IPS-NIHi7 (cell line): Measurements from ENCODE around the gene PBLD.
"Not testable (repeated sequence)": the region's sequence is repeated elsewhere in the genome, so short reads cannot be mapped to it uniquely, and the experiment has no call there.

ENCODE experiments used
- DNase-seq: peaks from one replicate; pipeline ENCODE4 v3.0.0; 2012; ENCODE audit warnings: mixed read lengths; ENCODE audit errors: extremely low spot score

PBLD gene

DNA sequence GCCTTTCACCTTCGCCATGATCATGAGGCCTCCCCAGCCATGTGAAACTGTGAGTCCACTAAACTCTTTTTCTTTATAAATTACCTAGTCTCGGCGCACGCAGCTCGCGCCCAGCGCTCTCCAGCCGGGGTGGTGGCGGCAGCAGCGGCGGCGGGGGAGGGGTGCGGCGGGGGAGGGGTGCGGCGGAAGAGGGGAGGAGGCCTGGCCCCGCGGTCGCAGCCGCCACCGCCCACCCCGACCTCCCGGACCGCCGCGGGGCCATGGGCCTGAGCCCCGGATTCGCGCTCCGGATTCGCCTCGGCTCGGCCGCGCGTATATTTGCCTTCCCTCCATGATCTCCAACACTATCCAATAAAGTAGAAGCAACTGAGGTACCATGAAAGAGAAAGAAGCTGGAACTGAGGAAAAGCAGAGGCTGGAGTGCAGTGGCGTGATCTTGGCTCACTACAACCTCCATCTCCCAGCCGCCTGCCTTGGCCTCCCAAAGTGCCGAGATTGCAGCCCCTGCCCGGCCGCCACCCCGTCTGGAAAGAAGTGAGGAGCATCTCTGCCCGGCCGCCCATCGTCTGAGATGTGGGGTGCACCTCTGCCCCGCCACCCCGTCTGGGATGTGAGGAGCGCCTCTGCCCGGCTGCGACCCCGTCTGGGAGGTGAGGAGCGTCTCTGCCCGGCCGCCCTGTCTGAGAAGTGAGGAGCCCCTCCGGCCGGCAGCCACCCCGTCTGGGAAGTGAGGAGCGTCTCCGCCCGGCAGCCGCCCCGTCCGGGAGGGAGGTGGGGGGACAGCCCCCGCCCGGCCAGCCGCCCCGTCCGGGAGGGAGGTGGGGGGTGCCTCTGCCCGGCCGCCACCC, 53.6 kb downstream of the PBLD start:
- not testable (repeated sequence) for DNase-seq

DNA sequence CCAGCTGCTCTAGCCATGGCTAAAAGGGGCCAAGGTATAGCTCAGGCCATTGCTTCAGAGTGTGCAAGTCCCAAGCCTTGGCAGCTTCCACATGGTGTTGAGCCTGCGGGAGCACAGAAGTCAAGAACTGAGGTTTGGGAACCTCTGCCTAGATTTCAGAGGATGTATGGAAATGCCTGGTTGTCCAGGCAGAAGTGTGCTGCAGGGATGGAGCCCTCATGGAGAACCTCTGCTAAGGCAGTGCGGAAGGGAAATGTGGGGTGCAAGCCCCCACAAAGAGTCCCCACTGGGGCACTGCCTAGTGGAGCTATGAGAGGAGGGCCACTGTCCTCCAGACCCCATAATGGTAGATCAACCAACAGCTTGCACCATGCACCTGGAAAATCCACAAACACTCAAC, 54.9 kb downstream of the PBLD start:
- not testable (repeated sequence) for DNase-seq

DNA sequence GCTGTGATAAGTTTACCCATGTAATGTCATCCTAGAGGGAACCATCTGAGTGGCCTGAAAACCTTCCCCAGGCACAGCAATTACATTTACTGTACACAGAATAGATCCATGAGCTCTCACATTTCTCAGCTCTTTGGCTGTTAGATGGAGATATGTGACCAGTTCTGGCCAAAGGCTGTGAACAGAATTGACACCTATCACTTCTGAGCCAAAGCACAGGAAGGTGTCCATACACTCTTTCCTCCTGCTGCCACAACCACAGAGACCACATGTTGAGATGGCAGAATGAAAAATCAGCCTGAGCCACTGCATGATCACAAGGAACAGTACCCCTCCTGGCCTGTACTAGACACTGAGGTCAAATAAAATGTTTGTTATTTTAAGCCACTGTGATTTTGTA, 56.5 kb downstream of the PBLD start:
- no peak for DNase-seq

DNA sequence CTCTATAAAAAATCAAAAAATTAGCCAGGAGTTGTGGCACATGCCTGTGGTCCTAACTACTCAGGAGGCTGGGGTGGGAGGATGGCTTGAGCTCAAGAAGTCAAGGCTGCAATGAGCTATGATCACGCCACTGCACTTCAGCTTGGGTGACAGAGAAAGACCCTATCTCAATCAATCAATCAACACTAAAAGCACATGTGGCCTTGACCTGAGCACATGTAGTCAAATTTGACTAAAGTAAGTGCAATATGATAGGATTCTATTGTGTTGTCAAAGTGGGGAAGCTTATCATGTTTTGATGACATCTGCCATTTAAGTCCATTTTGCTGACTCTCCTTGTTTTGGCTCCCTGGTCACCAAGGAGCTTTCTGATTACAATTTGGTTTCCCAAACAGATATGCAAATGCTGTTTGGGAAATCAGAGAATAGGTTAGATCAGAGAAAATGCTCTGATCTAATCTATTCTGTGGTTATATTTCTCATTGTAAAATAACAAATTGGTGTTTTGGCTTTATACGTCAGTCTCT, 57.1 kb downstream of the PBLD start:
- DNase-seq = no peak

DNA sequence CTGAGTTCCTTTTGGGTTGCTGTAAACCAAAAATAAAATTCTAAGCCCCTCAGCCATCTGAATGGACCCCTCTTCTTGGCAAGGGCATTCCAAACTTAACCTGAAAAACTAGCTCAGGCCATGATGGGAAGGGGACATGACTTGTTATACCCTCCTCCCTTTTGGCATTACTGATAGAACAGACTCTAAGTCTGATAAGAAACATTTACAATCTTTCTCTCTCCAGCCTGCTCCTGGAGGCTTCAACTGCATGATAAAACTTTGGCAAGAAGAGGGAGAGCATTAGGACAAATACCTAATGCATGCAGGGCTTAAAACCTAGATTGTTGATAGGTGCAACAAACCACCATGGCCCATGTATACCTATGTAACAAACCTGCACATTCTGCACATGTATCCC, 59.9 kb downstream of the PBLD start:
- DNase-seq = no peak

DNA sequence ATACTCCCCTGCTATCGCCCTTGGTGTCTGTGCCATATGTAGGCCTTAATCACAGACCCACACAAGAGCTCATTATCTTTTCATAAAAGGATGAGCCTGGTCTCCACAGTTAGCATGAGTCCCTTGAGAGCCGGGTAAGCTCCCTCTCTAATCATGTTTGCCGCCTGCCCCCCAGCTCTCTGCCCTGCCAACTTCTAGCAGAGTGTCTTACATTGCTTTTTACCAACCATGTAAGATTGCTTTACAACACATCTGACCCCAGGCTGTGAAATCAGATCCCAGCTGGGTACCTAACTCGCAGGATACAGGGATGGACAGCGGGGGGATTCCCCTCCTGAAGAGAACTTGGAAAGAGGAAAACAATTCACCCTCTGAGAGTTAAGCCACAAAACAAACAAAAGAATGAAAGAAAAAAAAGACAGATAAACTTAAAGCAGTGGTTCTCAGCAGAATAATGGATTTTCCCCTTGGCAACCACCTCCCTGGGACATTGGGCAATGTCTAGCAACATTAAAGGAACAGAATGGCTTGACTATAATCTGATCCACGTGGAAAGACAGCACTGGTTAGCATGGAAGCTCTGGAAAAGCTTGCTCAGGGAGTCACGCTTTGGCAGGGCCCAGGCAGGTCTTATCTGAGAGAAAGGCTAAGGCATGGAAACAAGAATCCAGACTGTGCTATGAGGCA, 61.4 kb downstream of the PBLD start:
- DNase-seq = peak; percentile 26

DNA sequence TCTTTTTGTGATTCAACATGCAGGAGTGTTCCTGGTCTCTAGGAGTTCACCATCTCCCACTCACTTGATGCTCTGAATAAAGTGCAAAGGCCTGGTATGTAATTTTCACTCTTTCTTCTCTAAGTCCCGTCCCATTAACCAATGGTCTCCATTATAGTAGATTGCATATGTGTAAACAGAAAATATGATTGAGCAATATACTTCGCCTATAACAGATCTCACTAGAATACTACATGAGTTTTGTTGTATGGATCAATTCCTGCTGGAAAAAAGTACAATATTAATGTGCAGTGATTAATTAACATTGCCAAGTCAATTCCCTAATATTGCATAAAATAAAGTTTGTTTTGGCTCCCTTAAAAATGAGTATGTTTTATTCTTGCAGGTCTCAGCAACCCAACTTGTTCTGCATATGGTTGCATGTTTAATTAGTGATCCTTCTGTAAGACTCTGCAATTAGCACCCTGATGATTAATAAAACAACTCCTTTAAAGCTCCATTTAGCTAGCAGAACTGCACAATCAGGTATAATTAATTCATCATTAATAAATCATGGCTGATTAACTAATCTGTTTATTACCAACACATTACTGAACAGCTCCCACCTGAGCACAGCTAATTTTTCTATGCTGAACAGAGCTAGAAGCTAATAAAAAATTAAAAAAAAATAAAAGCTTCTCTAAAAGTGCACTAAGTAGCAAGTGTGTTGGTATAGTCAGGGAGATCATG, 63.0 kb downstream of the PBLD start:
- no peak for DNase-seq

DNA sequence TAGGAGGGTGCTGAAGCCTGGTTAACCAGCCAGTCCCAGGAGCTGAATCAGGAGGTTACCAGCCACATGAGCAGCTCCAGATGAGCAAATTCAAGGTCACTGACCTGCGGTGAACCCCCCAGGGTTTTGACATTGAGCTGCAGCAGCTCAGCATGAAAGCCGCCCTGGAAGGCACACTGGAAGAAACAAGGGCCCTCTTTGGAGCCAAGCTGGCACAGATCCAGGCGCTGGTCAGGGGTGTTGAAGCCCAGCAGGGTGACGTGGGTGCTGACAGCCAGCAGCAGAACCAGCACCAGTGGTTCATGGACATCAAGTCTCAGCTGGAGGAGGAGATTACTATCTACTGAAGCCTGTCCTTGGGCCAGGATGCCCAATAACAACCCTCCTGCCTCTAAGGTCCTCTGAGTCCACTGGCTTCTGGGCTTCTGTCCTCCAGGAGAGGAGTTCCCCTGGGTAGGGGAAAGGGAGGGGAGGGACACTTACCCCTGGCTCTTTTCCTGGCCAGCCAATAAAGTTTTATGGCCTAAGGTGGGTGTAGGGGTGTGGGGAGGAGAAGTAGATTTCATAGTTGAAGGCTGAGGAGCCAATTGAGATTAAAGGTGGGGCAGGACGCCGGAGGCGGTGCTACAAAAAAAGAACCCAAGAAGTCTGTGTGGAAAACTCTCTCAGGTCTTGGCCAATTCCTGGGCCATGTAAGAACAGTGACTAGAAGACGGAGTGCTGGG, 71.4 kb downstream of the PBLD start:
- no peak for DNase-seq

DNA sequence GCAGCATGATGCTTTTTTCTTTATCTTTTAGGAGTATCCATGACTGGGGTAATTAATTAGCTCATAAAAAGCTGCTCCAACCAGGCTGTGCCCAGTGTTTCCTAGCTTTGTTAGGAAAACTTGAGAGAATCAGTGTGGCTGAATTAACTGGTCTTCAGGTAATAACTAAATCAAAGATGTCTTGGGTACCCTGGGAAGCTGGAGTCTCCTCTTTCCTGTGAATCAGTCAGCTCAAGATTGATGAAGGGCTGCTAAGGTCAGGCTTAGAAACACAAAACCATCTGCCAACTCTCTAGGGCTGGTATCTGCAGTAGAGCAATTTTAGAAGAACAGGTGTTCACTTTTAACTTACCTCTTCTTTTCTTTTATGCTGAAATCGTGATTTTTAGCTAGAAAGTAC, 79.4 kb downstream of the PBLD start:
- DNase-seq = no peak

DNA sequence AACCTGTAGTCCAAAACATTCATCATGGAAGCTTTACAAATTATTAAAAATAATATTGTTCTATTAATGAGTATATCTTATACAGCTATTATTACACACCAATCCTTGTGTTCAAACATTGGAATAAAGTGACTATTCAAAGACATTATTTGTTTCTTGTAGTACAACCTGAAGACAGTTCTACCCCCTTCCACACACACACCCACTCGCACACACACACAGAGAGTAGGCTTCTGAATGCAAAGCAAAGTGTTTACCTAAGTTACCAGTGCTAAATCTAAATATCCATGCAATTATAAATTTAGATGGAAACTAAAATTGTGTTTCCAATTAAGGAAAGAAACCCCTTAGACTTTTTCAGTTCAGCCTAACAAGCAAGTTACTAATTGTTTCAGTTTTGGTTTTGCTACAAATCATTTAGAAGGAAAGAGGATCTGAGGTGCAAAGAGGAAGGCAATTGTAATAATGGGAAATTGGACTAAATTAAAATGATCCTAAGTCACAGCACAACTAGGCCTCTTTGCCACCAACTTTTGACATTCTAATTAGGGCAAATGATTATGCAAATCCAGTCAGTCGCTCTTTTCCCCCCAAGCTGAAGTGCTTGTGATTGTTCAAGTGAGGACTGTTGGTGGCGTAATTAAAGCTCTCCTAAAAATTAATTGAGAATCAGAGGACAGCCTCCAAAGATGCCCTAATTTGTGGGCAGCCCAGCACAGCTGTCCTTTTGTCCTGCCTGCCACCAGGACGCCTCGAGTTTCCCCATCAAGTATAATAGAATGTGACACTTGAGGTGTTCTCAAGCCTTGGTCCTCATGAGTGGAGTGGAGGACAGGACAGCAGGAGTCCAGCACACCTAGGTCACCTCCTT, 80.9 kb downstream of the PBLD start:
- no peak for DNase-seq

DNA sequence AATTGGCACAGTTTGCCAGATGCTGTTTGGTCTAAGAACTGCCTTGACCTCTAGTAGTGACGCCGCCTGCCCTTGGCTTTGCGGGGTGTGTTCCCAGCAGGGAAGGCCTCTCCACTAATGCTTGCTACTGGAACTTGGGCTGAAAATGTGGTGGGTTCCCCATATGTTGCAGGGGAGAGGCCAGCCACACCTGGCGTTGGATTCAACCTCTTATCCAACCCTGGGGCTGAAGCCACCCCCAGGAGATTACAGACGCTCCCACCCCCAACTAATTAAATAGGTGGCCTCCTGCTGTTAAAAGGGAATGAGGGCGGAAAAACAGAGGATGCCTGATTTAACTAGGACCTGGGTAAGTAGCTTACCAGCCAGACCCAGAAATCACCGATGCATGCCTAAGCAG, 81.6 kb downstream of the PBLD start:
- peak; percentile 56 for DNase-seq

DNA sequence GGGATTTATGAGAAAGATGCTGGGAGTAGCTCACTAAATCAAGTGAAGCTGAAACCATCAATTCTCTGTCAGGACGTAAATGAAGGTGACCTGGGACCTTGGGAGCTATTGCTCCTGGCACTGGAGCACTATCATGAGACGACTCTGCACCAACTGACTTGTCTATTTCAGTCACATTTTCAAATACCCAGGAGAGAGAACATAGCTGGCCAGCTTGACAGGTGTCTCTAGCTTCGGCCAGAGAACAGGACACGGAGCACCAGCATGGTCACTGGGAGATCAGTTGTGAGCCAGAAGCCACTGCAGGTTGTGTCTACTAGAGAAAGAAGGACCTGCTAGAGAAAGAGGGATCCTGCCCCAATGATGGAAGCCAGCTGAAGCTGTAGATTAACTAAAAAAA, 83.4 kb downstream of the PBLD start:
- DNase-seq = no peak

DNA sequence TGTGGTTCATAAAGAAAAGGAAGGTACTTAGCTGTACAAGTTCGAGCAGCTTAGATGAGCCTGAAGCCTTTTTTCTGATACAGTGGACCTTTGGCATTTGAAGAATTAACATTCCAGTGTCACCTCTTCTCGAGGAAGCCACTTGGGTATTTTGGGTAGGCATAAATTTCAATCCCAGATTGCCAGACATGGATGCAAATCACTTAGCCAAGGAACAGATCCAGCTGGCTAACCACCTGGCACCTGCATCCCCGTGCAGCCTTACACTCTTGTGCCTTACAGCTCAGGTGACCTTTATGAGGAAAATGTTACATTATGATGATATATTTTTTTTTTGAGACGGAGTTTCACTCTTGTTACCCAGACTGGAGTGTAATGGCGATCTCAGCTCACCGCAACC, 84.8 kb downstream of the PBLD start:
- DNase-seq = no peak

DNA sequence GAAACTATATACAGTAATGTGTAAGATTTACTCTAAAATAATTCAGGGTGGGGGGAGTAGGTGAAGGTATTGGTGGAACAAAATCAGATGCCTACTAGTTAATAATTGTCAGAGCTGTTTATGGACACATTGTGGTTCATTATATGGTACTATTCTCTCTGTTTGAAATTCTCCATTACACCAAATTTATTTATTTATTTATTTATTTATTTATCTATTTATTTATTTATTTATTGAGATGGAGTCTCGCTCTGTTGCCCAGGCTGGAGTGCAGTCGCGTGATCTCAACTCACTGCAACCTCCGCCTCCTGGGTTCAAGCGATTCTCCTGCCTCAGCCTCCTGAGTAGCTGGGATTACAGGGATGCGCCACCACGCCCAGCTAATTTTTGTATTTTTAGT, 86.3 kb downstream of the PBLD start:
- DNase-seq = not testable (repeated sequence)

DNA sequence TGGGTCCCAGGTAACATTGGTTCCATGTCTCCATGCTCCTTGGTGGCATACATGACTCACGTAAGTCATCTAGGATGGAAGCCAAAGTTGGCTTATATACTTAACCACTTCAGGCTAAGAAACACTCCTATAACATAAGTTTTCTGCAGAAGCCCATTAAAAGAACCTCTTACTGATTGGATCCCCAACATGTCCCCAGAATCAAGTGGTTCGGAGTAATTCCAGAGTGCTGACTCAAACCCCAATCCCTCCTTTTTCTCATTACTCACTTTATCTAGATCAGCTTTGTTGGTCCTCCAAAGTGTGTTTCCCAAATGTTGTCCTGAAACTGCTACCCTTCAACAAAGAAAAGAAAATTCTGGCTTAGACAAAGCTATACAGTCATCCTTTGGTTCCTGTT, 90.7 kb downstream of the PBLD start:
- DNase-seq = no peak

DNA sequence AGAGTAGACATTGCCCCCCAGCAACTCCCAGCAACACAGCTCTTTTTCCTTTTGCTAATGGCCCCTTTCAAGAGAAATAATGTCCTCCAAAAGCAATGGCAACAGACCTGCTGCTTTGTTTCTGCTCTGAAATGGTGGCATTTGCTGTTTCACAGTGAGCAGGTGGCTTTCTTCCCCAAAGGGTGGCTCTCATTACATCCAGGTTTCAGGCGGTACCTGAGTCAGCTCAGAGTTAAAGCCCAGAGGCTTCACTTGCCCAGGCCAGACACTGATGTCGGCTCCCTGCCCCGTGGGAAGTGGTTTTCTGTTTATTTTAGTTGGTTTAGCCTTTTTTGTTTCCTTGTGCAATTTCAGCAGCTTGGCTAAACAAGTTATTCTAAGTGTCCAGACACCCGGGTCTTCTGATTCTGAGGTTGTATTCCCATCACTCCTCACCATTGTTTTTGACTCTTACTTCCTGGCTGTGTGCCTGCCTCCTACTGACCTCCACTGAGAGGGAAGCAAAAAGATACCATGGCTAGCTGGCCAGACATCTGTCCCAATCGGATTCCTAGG, 93.1 kb downstream of the PBLD start:
- no peak for DNase-seq

DNA sequence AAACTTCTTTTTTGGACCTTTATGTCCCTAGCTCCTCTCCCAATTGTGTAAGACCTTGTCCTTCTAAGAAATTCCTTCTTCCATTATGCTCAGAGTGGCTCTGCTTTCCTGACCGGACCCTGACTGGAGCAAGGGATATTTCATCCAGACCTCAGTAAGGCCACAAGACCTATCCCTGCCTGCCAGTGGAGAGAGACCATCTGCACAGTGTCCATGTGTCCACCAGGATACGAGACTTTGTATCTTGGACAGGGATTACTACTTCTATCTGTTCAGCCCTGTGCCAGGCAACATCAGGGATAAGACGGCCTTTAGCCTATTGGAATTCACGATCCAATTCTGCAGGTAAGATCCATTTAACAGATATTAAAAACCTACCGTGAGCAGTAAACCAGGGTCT, 93.7 kb downstream of the PBLD start:
- DNase-seq = no peak

DNA sequence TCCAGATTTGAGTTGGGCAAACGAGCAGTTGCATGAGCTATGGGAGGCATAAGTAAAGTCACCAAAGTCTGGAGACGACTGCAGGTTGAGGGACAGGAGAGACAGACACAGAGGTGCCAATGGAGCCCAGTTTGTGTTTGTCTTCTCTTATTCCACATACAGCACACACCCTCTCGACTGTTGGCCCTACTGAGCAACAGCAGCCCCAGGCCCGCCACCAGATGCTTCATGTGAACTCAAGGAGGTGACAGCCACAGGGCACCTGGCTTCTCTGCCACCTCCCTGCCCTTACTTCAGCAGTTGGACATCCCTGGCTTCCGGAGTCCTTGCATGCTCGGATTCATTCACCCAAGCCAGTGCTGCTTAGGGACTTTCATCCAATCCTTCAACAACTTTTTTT, 94.4 kb downstream of the PBLD start:
- DNase-seq = no peak

DNA sequence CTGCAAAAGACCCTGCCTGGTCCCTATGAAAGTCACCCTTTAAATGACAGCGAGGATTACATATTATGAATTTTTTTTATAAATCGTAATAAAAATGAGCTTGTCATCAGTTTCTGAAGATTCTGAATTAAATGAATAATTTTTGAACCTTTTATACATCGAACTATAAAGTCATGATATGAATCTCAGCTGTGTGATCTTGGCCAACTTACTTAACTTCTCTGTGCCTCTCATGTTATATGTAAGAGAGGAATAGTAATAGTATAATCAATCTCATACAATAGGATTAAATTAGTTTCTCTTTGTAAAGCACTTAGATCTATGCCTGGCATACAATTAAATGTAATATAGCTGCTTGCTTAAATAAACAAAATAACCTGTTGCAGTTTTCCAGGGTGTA, 95.6 kb downstream of the PBLD start:
- no peak for DNase-seq

DNA sequence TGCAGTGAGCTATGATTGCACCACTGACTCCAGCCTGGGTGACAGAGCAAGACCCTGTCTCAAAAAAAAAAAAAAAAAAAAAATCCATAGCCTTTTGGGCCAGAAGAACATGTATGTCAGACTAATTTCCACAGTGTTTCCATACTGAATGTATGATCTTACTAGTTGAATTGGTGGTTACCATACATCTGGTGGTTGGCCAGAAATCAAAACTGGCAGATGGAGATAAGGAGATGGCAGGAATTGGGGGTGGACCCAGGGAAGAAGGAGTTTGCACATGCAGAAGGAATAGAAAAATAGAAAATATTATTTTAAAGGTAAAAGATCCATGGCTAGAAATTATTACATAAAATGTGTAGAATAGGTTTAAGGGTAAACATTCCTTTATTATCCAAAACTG, 97.1 kb downstream of the PBLD start:
- no peak for DNase-seq

DNA sequence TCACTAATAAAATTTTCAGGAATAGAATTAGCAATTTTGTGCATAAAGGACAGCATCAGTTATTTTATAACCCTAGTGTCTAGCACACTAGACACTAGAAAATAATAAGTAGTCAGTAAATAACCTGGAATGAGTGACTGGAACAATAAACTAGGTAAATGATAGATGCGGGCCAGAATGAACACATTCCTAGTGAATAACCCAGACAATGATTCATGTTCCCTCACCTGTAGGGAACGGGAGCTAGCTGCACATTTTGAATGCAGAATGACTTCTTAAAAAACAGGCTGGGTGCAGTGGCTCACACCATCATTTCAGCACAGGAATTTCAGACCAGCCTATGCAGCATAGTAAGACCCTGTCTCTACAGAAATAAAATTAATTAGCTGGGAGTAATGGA, 97.6 kb downstream of the PBLD start:
- no peak for DNase-seq
